GM12878 (cell line): ENCODE results near the gene PTH2R. TPM values are rescaled to one million over a fixed set of nuclear protein-coding genes. Genes with fewer than 3 reads are reported as not detected.
A peak's percentile ranks its signal among the peaks of the same experiment; 100 is the strongest.

Experiments
- ATAC-seq: fragments of 200-7000 bp; cut with Tn5 transposase; 3 replicates; pipeline ENCODE4 v1.9.1; 2020; ENCODE audit warnings: mild to moderate bottlenecking, moderate library complexity
- BruUV-seq: library from RNA; stranded (reverse); fragments of 400-500 nt; replicated peaks from 2 replicates; lab custom pipeline; 2021; lab: Mats Ljungman, UMichigan
- CTCF ChIA-PET: fragments of 300-600 bp; sonication (Branson Sonifier 250); formaldehyde crosslinking; extraction: SDS; loops from one replicate; lab custom pipeline; 2021; ENCODE audit warnings: inconsistent platforms; lab: Yijun Ruan, JAX
- POLR2A ChIA-PET: fragments of 350-600 bp; formaldehyde crosslinking; extraction: SDS; loops from one replicate; lab custom pipeline; 2021; ENCODE audit warnings: inconsistent platforms; lab: Charles Lee
- RAD21 ChIA-PET: fragments of 300-600 bp; sonication (Branson Sonifier 250); formaldehyde crosslinking; loops from one replicate; lab custom pipeline; 2023; ENCODE audit warnings: antibody characterized with exemption; ENCODE audit not compliant: unreplicated experiment; lab: Charles Lee
- SMC1A ChIA-PET: fragments of 300-600 bp; sonication (Branson Sonifier 250); formaldehyde crosslinking; loops from one replicate; lab custom pipeline; 2023; ENCODE audit not compliant: unreplicated experiment, uncharacterized antibody; lab: Charles Lee
- DNase-seq: peaks from one replicate; pipeline ENCODE4 v3.0.0-alpha.2; 2011; ENCODE audit warnings: low read depth, low spot score
- FAIRE-seq: peaks from 3 replicates; lab custom pipeline; 2011; peaks lifted over from hg19 to GRCh38; lab: Jason Lieb, UNC
- H2AFZ ChIP-seq: 2 replicates; pipeline ENCODE4 v1.6.0; 2011; ENCODE audit warnings: low read depth, low read length, control low read depth; ENCODE audit not compliant: control insufficient read depth
- H3K27ac ChIP-seq: 2 replicates; pipeline ENCODE4 v1.5.1; 2011; ENCODE audit warnings: control low read depth; ENCODE audit not compliant: control insufficient read depth, insufficient read depth
- H3K27me3 ChIP-seq, 2 experiments: replicated peaks in 1 of 2; 2 replicates each; pipeline versions ENCODE4 v1.6.0 to v1.6.1; 2011; ENCODE audit warnings: low read length in 1 of 2; ENCODE audit not compliant: control insufficient read depth in 2 of 2, insufficient read depth in 2 of 2
- H3K36me3 ChIP-seq, 2 experiments: 2 replicates each; pipeline ENCODE4 v1.5.1; 2011; ENCODE audit warnings: low read length in 1 of 2; ENCODE audit not compliant: control insufficient read depth in 2 of 2, insufficient read depth in 2 of 2
- H3K4me1 ChIP-seq: 2 replicates; pipeline ENCODE4 v1.6.1; 2011; ENCODE audit warnings: mild to moderate bottlenecking, low read length, moderate library complexity, mixed read lengths; ENCODE audit not compliant: control insufficient read depth, insufficient read depth
- H3K4me2 ChIP-seq: 2 replicates; pipeline ENCODE4 v1.6.0; 2011; ENCODE audit warnings: control low read depth; ENCODE audit not compliant: control insufficient read depth, insufficient read depth
- H3K4me3 ChIP-seq: fragments of 200-600 bp; sonication (generic); 2 replicates; pipeline ENCODE4 v1.5.1; 2016
- H3K79me2 ChIP-seq: 2 replicates; pipeline ENCODE4 v1.6.0; 2011; ENCODE audit warnings: low read length; ENCODE audit not compliant: control insufficient read depth, insufficient read depth
- H3K9ac ChIP-seq: 2 replicates; pipeline ENCODE4 v1.8.0; 2011; ENCODE audit warnings: low read length, control low read depth, mixed read lengths; ENCODE audit not compliant: control insufficient read depth, insufficient read depth
- H3K9me3 ChIP-seq: replicated peaks from 3 replicates; pipeline ENCODE4 v1.5.1; 2011; ENCODE audit warnings: mild to moderate bottlenecking, low read length; ENCODE audit not compliant: control insufficient read depth, insufficient read depth
- H4K20me1 ChIP-seq: 2 replicates; pipeline ENCODE4 v1.6.0; 2011; ENCODE audit not compliant: control insufficient read depth, insufficient read depth
- CHD4 ChIP-seq: fragments of 200-600 bp; sonication (generic); IDR thresholded peaks from 2 replicates; pipeline ENCODE4 v1.6.1; 2016; ENCODE audit warnings: mild to moderate bottlenecking
- CTCF ChIP-seq, 3 experiments: IDR thresholded peaks in 2 of 3; conservative IDR thresholded peaks in 1 of 3; 2 replicates each; pipeline ENCODE4 v1.5.1; 2011; ENCODE audit warnings: low read depth in 3 of 3, low read length in 3 of 3, mild to moderate bottlenecking in 3 of 3, control low read depth in 2 of 3, moderate library complexity in 2 of 3, inconsistent platforms in 1 of 3, mixed read lengths in 1 of 3; ENCODE audit not compliant: control insufficient read depth in 2 of 3, insufficient read depth in 1 of 3; ENCODE audit errors: extremely low read depth in 1 of 3
- POLR2A ChIP-seq: IDR thresholded peaks from 2 replicates; pipeline ENCODE4 v1.6.1; 2011; ENCODE audit warnings: low read depth, mild to moderate bottlenecking, low read length
- RAD21 ChIP-seq: IDR thresholded peaks from 2 replicates; pipeline ENCODE4 v1.6.1; 2011; ENCODE audit warnings: mild to moderate bottlenecking, low read depth, low read length, moderate library complexity; ENCODE audit not compliant: insufficient read depth
- SMC3 ChIP-seq: IDR thresholded peaks from 2 replicates; pipeline ENCODE4 v1.6.1; 2011; ENCODE audit warnings: low read length, improper control_type of control experiment, borderline replicate concordance
- WGBS: methylation state at CpG from one replicate; pipeline ENCODE4 v1.1.6; 2016; ENCODE audit warnings: low lambda C conversion rate; ENCODE audit not compliant: insufficient replicate concordance, insufficient coverage; ENCODE audit errors: missing lambda C conversion rate; 5-methylcytosine and 5-hydroxymethylcytosine counted together
- in situ Hi-C: fragments of 300-500 bp; cut with MboI; formaldehyde crosslinking; loops from 9 replicates; pipeline ENCODE4 v1.14.3; 2018; ENCODE audit warnings: mixed read lengths
- intact Hi-C: fragments of 100-400 bp; cut with micrococcal nuclease; formaldehyde crosslinking; loops from one replicate; pipeline ENCODE4 v1.14.2; 2022; ENCODE audit not compliant: unreplicated experiment
- polyA plus RNA-seq, 11 experiments: library from polyadenylated mRNA; depleted of rRNA in 4 of 11; unstranded in 6 of 11; stranded (reverse) in 5 of 11; fragments of >200 nt; fragmentation: Nextera tagmentation in 4 of 11; fragmentation: Illumina TruSeq in 1 of 11; extraction: Ambion mirVana in 4 of 11; extraction: Trizol in 1 of 11; gene quantifications; 1 replicate in 1 of 11; 2 replicates in 10 of 11; pipeline versions ENCODE4 v1.2.1 to v1.2.3, GENCODE V29; 2011 to 2016; ENCODE audit warnings: inconsistent platforms in 2 of 11, missing spikeins in 2 of 11, low read depth in 1 of 11
- total RNA-seq, 4 experiments: library from RNA; depleted of rRNA in 3 of 4; stranded (reverse); fragments of >200 nt in 3 of 4; fragmentation: Illumina TruSeq in 1 of 4; extraction: Trizol in 1 of 4; gene quantifications; 2 replicates each; pipeline versions ENCODE4 v1.2.1 to v1.2.3, GENCODE V29; 2013 to 2021

The PTH2R gene
- total and polyA plus RNA-seq, 10 of the 15 experiments (the other 5 are each of a cell fraction or from before 2014, with no cell fraction given): 0.01 to 0.06 (median 0.03) TPM; not detected in 7

- no peaks in the 10 kb centered on the region for H3K79me2 ChIP-seq
- ATAC-seq: peak; percentile 35
These were observed 35.0 kb upstream of the PTH2R start for GRCh38 chr2:208371634-208371935.

GRCh38 chr2:208373460-208374089, 33.0 kb upstream of the PTH2R start:
- in situ Hi-C loops: no loop called here
- no peak overlapping the region for H3K4me2 ChIP-seq
- no peak overlapping the region for H3K4me3 ChIP-seq
- 48% methylated on average over 2 of the region's 2 CpGs for WGBS
- no peaks in the 10 kb centered on the region for H3K4me1 ChIP-seq
- no peak for FAIRE-seq
- CTCF ChIA-PET: interaction anchor here (0.6 to 2.5 kb wide), 13 partner anchors 8 to 1755 kb away, joined by 3 to 10 read pairs (median 3); no protein-coding TSS in a partner anchor
- H3K27me3 ChIP-seq: no peaks in the 10 kb centered on the region
- no TSS peak for BruUV-seq
- H4K20me1 ChIP-seq: no peaks in the 10 kb centered on the region
- no peak overlapping the region for H3K27ac ChIP-seq
- DNase-seq: no peak
- H3K9ac ChIP-seq: no peak overlapping the region
- TF ChIP-seq POLR2A: no peak
- peak; percentile 41; the same call in 1 of the 2 replicates for TF ChIP-seq SMC3
- peak; percentile 58 for TF ChIP-seq RAD21
- peak; percentile 68 to 92 (median 77) for TF ChIP-seq CTCF (IDR thresholded peaks at IDR 0.05 in 2 of 3, conservative IDR thresholded peaks at IDR 0.05 in 1 of 3; ENCODE audit: control insufficient read depth in 2 of 3, extremely low read depth in 1 of 3, insufficient read depth in 1 of 3, low read depth in 3 of 3, low read length in 3 of 3)
- intact Hi-C loops: no loop called here
- H3K9me3 ChIP-seq: no peaks in the 10 kb centered on the region
- POLR2A ChIA-PET: no interaction called here
- H3K79me2 ChIP-seq: no peaks in the 10 kb centered on the region
- SMC1A ChIA-PET: interaction anchor here (0.8 to 1.0 kb wide), 2 partner anchors 8 to 18 kb away, joined by 3 read pairs; no protein-coding TSS in a partner anchor
- no peak overlapping the region for H2AFZ ChIP-seq
- ATAC-seq: peak; percentile 75
- no peaks in the 10 kb centered on the region for H3K36me3 ChIP-seq
- RAD21 ChIA-PET: no interaction called here

More at GRCh38 chr2:208371634-208371935, 35.0 kb upstream of the PTH2R start:
- Histone ChIP-seq H4K20me1 (no peaks in the 10 kb centered on the region), H3K27ac (no peak overlapping the region)
- no peak for TF ChIP-seq CHD4
- TF ChIP-seq, all 136 proteins: peak for 0
- Histone ChIP-seq H3K27me3 (no peaks in the 10 kb centered on the region), H3K4me1 (no peaks in the 10 kb centered on the region), H3K9me3 (no peaks in the 10 kb centered on the region; the same call in 2 of the 3 replicates), H2AFZ (no peak overlapping the region), H3K9ac (no peak overlapping the region), H3K36me3 (no peaks in the 10 kb centered on the region), H3K4me3 (no peak overlapping the region), H3K4me2 (no peak overlapping the region)
- in situ Hi-C loops: no loop called here
- WGBS: 52% methylated on average over 1 of the region's 1 CpG
- intact Hi-C loops: no loop called here
- ChIA-PET SMC1A (interaction anchor here (1.5 kb wide), 1 partner anchor 13 kb away, joined by 3 read pairs; no protein-coding TSS in a partner anchor), POLR2A (no interaction called here), RAD21 (no interaction called here), CTCF (interaction anchor here (0.7 kb wide), 1 partner anchor 9 kb away, joined by 3 read pairs; no protein-coding TSS in a partner anchor)
- DNase-seq: no peak
- no peak for FAIRE-seq
- BruUV-seq: no TSS peak
